HFF-Myc (cell line): ENCODE results near the gene CRADD.

Experiments
- DNase-seq: peaks from one replicate; pipeline ENCODE4 v3.0.0-alpha.2; 2011; ENCODE audit warnings: low read depth; ENCODE audit errors: extremely low read depth
- H3K4me3 ChIP-seq: replicated peaks from 2 replicates; pipeline ENCODE4 v1.5.1; 2011; ENCODE audit warnings: low read depth, mild to moderate bottlenecking, control low read depth, low read length
- CTCF ChIP-seq: IDR thresholded peaks from 2 replicates; pipeline ENCODE4 v1.5.1; 2012; ENCODE audit warnings: mild to moderate bottlenecking, low read depth, low read length, control low read depth; ENCODE audit errors: missing control alignments

Gene CRADD

GRCh38 chr12:93669452-93669851 is 7.7 kb upstream of the CRADD start:
- no peak for DNase-seq
- TF ChIP-seq CTCF, result no peak
- H3K4me3 ChIP-seq, result no peak overlapping the region

- no peak overlapping the region for H3K4me3 ChIP-seq
- no peak for TF ChIP-seq CTCF
- DNase-seq, result no peak
Observed at GRCh38 chr12:93670104-93670503, 7.1 kb upstream of the CRADD start.

- no peak for TF ChIP-seq CTCF
- H3K4me3 ChIP-seq, result no peak overlapping the region
- DNase-seq, result no peak
Observed at GRCh38 chr12:93671044-93671443, 6.1 kb upstream of the CRADD start.

GRCh38 chr12:93673084-93673483 is 4.1 kb upstream of the CRADD start:
- no peak overlapping the region for H3K4me3 ChIP-seq
- no peak for DNase-seq
- no peak for TF ChIP-seq CTCF

- no peak for DNase-seq
- H3K4me3 ChIP-seq, result no peak overlapping the region
- no peak for TF ChIP-seq CTCF
Observed at GRCh38 chr12:93674386-93674785, 2.8 kb upstream of the CRADD start.

- TF ChIP-seq CTCF, result no peak
- no peak for DNase-seq
- H3K4me3 ChIP-seq, result peak overlapping the region; percentile 62
Observed at GRCh38 chr12:93676408-93677194, 574 bp upstream of the CRADD start.

- TF ChIP-seq CTCF, result no peak
- H3K4me3 ChIP-seq, result no peak overlapping the region
- no peak for DNase-seq
Observed at GRCh38 chr12:93678779-93679178, 1.6 kb downstream of the CRADD start.
